Fibroblast of lung (primary cell): ENCODE results near the gene CORIN.

Experiments used
- EZH2 ChIP-seq: IDR thresholded peaks from 2 replicates; pipeline ENCODE4 v1.5.1; 2012; ENCODE audit warnings: low read length, control low read depth, mild to moderate bottlenecking; ENCODE audit errors: missing control alignments
- TF ChIP-seq, protein P1 (sequence below), 2 donors: IDR thresholded peaks in 1 of 2; conservative IDR thresholded peaks in 1 of 2; 1 replicate in 1 of 2; 2 replicates in 1 of 2; pipeline ENCODE4 v1.5.1; 2011 to 2012; ENCODE audit warnings: low read length in 2 of 2, control low read depth in 1 of 2, inconsistent platforms in 1 of 2, low read depth in 1 of 2, mild to moderate bottlenecking in 1 of 2

DNA sequence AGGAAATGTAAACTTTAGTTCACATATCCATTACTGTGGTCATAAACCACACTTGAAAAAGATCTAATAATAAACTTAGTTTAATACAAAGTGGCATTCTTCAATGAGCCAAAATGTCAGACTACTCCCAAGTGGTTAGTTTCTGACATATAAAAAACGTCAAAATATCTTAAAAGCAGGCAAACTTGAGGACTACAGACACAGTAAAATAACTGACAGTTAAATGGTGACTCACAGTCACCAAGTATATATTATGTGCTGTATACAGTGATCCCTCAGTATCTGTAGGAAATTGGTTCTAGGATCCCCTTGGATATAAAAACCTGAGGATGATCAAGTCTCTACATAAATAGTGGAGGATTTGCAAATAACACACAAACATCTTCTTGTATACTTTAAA, 11.6 kb upstream of the CORIN start:
- TF ChIP-seq, protein P1, sequence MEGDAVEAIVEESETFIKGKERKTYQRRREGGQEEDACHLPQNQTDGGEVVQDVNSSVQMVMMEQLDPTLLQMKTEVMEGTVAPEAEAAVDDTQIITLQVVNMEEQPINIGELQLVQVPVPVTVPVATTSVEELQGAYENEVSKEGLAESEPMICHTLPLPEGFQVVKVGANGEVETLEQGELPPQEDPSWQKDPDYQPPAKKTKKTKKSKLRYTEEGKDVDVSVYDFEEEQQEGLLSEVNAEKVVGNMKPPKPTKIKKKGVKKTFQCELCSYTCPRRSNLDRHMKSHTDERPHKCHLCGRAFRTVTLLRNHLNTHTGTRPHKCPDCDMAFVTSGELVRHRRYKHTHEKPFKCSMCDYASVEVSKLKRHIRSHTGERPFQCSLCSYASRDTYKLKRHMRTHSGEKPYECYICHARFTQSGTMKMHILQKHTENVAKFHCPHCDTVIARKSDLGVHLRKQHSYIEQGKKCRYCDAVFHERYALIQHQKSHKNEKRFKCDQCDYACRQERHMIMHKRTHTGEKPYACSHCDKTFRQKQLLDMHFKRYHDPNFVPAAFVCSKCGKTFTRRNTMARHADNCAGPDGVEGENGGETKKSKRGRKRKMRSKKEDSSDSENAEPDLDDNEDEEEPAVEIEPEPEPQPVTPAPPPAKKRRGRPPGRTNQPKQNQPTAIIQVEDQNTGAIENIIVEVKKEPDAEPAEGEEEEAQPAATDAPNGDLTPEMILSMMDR (conservative IDR thresholded peaks at IDR 0.05 in 1 of 2, IDR thresholded peaks at IDR 0.05 in 1 of 2; ENCODE audit: low read depth in 1 of 2, low read length in 2 of 2): no peak
- TF ChIP-seq EZH2: no peak
